Body of pancreas (tissue), 4 donors: ENCODE results near the gene ANKH. TPM values are rescaled to one million over a fixed set of nuclear protein-coding genes. Genes with fewer than 3 reads are reported as not detected.

Experiments
- ATAC-seq: fragments of 150-250 bp; one replicate; pipeline ENCODE4 v1.9.1; 2016
- DNase-seq, 4 donors: peaks; one replicate each; pipeline ENCODE4 v3.0.0-alpha.2; 2019
- H3K27ac ChIP-seq, 4 donors: fragments of 200-600 bp; sonication (generic); 1 replicate in 3 of 4; 2 replicates in 1 of 4; pipeline versions ENCODE4 v1.5.1 to v1.6.1; 2016 to 2019; ENCODE audit warnings: mild to moderate bottlenecking in 1 of 4, mixed read lengths in 1 of 4, moderate library complexity in 1 of 4
- H3K27me3 ChIP-seq, 2 donors: fragments of 200-600 bp; sonication (generic); one replicate each; pipeline ENCODE4 v1.6.0; 2016; ENCODE audit warnings: mild to moderate bottlenecking in 1 of 2
- H3K36me3 ChIP-seq, 2 donors: fragments of 200-600 bp; sonication (generic); replicated peaks in 1 of 2; 2 replicates each; pipeline ENCODE4 v1.5.1; 2016; ENCODE audit warnings: low read depth in 2 of 2; ENCODE audit not compliant: insufficient read depth in 1 of 2
- H3K4me1 ChIP-seq: fragments of 200-600 bp; sonication (generic); one replicate; pipeline ENCODE4 v1.6.0; 2016
- H3K4me3 ChIP-seq, 2 donors: fragments of 200-600 bp; sonication (generic); 1 replicate in 1 of 2; 2 replicates in 1 of 2; pipeline ENCODE4 v1.5.1; 2016 to 2019
- H3K9me3 ChIP-seq, 3 donors: fragments of 200-600 bp; sonication (generic); 1 replicate in 2 of 3; 2 replicates in 1 of 3; pipeline ENCODE4 v1.5.1; 2016
- CTCF ChIP-seq, 7 experiments: fragments of 450-650 bp in 4 of 7; fragments of 200-600 bp in 3 of 7; sonication (generic) in 3 of 7; IDR thresholded peaks; one replicate each; pipeline ENCODE4 v1.5.1; 2016 to 2019; ENCODE audit warnings: antibody characterized with exemption in 7 of 7
- POLR2A ChIP-seq, 3 donors: fragments of 450-650 bp; IDR thresholded peaks; one replicate each; pipeline ENCODE4 v1.6.1; 2016; ENCODE audit warnings: antibody characterized with exemption in 3 of 3, mild to moderate bottlenecking in 2 of 3
- WGBS, 2 donors: methylation state at CpG; one replicate each; pipeline ENCODE4 v1.1.5; 2017; 5-methylcytosine and 5-hydroxymethylcytosine counted together
- intact Hi-C: fragments of 100-400 bp; cut with DNase I; formaldehyde crosslinking; loops from one replicate; pipeline ENCODE4 v1.15.1; 2023
- total RNA-seq, 2 donors: library from RNA; depleted of rRNA; stranded (reverse); fragments of >200 nt; gene quantifications; one replicate each; pipeline ENCODE4 v1.1.0, GENCODE V29; 2016

ANKH gene
- total RNA-seq, 2 donors from 2014 or later = 19.1 to 20.5 TPM

DNA sequence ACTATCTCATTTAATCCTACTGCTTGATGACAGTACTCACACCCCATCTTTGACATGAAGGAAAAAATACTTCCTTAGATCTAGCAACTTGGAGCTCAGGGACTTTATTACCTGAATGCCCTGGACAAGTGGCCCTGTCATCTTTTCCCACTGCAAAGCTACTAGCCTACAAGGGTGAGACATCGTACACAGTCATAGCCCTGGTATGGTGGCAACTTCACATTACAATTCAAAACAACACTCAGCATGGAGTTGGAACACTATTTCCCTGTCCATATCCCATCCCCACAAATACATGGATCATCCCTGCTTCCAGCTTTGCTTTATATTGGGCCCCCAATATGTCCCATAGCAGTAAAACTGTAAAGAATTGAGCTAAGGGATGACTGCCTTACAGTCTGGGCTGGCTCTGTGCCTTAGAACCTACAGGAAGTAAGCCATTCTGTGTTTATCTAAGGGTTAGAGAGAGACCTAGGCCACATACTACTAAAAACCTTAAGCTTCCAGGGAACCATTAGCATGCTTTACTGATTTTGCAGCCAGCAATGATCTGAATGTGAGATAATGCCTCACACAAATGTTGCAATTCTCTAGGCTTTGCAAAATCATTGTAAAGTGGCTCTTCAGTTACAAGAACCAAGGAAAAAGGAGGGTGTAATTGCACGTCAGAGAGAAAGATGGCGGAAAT lies 151.2 kb downstream of the ANKH start:
- no peaks in the 10 kb centered on the region for H3K4me1 ChIP-seq
- WGBS, 2 donors = 88 to 98% methylated on average over 3 of the region's 3 CpGs
- no peaks in the 10 kb centered on the region for H3K9me3 ChIP-seq
- ATAC-seq = no peak
- intact Hi-C loops = no loop called here
- no peaks in the 10 kb centered on the region for H3K36me3 ChIP-seq
- H3K4me3 ChIP-seq = no peak overlapping the region
- no peaks in the 10 kb centered on the region for H3K27me3 ChIP-seq
- DNase-seq = no peak
- TF ChIP-seq POLR2A (IDR thresholded peaks at IDR 0.05) (no peak), CTCF (IDR thresholded peaks at IDR 0.05) (no peak)
- H3K27ac ChIP-seq = no peak overlapping the region

DNA sequence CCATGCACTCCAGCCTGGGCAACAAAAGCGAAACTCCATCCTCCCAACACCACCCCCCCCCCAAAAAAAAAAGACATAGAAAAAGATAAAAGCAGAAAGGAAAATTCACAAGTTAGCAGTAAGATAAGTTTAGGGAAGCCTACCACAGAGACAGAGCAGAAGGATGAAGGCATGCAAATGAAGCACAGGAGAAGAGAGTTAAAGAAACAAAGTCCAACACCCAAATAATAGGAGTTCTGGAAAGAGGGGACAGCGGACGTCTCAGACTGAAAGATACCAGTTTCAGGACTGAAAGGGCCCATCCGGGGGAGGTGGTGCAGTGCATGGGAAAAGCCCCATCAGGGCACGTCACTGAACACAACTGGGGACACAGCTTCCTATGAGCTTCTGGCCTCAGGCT lies 152.8 kb downstream of the ANKH start:
- no peaks in the 10 kb centered on the region for H3K4me1 ChIP-seq
- H3K27ac ChIP-seq = no peak overlapping the region
- H3K9me3 ChIP-seq = no peaks in the 10 kb centered on the region
- ATAC-seq (no peak), DNase-seq (no peak)
- TF ChIP-seq POLR2A (IDR thresholded peaks at IDR 0.05) (no peak), CTCF (IDR thresholded peaks at IDR 0.05) (no peak)
- no peak overlapping the region for H3K4me3 ChIP-seq
- 93 to 94% methylated on average over 5 of the region's 5 CpGs for WGBS, 2 donors
- intact Hi-C loops = no loop called here
- no peaks in the 10 kb centered on the region for H3K27me3 ChIP-seq
- H3K36me3 ChIP-seq = peaks cover 0 to 3% of the 10 kb centered on the region in 2 donors

DNA sequence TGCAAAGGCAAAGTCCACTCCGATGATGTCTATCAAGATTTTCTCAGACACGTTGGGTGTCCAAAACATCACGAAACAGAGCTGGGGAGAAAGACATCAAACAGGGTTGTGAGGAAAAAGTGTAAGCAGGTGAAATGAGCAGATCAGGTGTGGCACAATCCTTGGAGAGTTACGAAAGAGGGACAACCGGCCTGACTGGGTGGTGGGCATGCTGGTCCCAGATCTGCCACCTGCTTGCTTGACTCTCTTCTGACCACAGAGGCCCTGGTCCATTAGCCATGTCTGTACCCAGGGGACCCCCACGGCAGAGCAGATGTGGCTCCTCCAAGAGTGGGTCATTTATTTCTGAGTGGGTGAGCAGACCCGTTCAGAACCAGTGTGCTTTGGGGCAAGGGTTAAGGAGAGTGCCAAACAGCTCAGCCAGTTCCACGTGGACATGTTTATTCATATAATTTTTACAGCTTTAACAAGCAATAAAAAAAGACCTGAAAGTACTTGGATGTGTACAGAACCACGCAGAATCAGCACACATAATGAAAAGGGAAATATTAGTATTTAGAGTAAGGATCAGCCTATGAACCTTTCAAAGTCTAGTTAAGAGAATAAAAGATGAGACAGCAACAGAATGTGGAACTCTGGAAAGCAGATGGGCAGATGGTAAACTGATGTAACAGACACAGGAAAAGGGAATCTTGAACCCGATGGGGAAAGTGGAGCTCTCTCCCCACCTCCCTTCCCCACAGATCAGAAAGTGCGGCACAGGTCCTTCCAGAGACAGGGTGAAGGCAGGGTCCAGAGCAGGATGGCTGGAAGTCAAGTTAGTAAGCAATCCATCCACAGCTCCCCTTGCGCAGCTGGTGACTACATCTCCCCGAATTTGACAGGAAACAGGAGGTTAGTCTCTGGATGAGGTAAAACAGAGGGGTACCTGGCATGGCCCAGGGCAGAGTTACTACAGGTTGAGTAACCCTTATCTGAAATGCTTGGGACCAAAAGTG lies 154.5 kb downstream of the ANKH start:
- no peak for TF ChIP-seq POLR2A (IDR thresholded peaks at IDR 0.05)
- TF ChIP-seq CTCF (IDR thresholded peaks at IDR 0.05) = no peak
- peaks cover 0 to 6% of the 10 kb centered on the region in 2 donors for H3K36me3 ChIP-seq
- WGBS, 2 donors = 85 to 87% methylated on average over 13 of the region's 13 CpGs

GRCh38 chr5:14715481-14715880 lies 156.1 kb downstream of the ANKH start:
- WGBS, 2 donors = 85 to 93% methylated on average over 3 of the region's 3 CpGs
- intact Hi-C loops = no loop called here

More for the DNA sequence above, 154.5 kb downstream of the ANKH start:
- ATAC-seq (no peak), DNase-seq (no peak)
- H3K9me3 ChIP-seq = no peaks in the 10 kb centered on the region
- no peak overlapping the region for H3K4me3 ChIP-seq
- H3K4me1 ChIP-seq = no peaks in the 10 kb centered on the region
- H3K27ac ChIP-seq = no peak overlapping the region
- no peaks in the 10 kb centered on the region for H3K27me3 ChIP-seq
- intact Hi-C loops = no loop called here

More at GRCh38 chr5:14715481-14715880, 156.1 kb downstream of the ANKH start:
- DNase-seq (no peak), ATAC-seq (no peak)
- H3K36me3 ChIP-seq = peaks cover 0 to 9% of the 10 kb centered on the region in 2 donors
- no peak for TF ChIP-seq POLR2A (IDR thresholded peaks at IDR 0.05)
- TF ChIP-seq CTCF (IDR thresholded peaks at IDR 0.05) = no peak
- H3K27me3 ChIP-seq = no peaks in the 10 kb centered on the region
- no peaks in the 10 kb centered on the region for H3K4me1 ChIP-seq
- no peaks in the 10 kb centered on the region for H3K9me3 ChIP-seq
- no peak overlapping the region for H3K4me3 ChIP-seq
- H3K27ac ChIP-seq = no peak overlapping the region
